ENCODE measurements around the gene PAWR.
A peak's percentile ranks its signal among the peaks of the same experiment; 100 is the strongest.

Gene PAWR

DNA sequence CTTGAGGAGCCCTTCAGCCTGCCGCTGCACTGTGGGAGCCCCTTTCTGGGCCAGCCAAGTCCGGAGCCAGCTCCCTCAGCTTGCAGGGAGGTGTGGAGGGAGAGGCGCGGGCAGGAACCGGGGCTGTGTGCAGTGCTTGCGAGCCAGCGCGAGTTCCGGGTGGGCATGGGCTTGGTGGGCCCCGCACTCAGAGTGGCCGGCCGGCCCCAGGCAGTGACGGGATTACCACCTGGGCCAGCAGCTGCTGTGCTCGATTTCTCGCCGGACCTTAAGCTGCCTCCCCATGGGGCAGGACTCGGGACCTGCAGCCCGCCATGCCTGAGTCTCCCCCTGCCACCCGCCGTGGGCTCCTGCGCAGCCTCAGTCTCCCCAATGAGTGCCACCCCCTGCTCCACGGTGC, 116.9 kb downstream of the PAWR start:
- no peak overlapping the region for H2AK5ac ChIP-seq (ENCODE audit: low read depth, low read length)
- H4K91ac ChIP-seq (ENCODE audit: low read depth, low read length, poor library complexity), result no peak overlapping the region
- H2BK12ac ChIP-seq (ENCODE audit: low read length), result no peak overlapping the region
- H3K14ac ChIP-seq (ENCODE audit: low read length), result no peak overlapping the region
- no peaks in the 10 kb centered on the region for H3K27me3 ChIP-seq (ENCODE audit: control insufficient read depth in 3 of 3, insufficient read depth in 3 of 3, low read depth in 1 of 3, low read length in 3 of 3)
- H3K36me3 ChIP-seq (replicated peaks in 1 of 2; ENCODE audit: control insufficient read depth in 2 of 2, insufficient read depth in 2 of 2, low read length in 2 of 2), result peaks cover 7 to 19% of the 10 kb centered on the region in 2 donors
- no peak overlapping the region for H3K4me3 ChIP-seq (ENCODE audit: low read length in 2 of 2)
- no peak for DNase-seq (ENCODE audit: low spot score)
- H2AFZ ChIP-seq (ENCODE audit: low read length), result no peak overlapping the region
- H3K4ac ChIP-seq (ENCODE audit: low read length), result no peak overlapping the region
- H3K79me1 ChIP-seq (ENCODE audit: low read depth, low read length), result no peaks in the 10 kb centered on the region
- H3K18ac ChIP-seq (ENCODE audit: low read length), result no peak overlapping the region
- no CpG with 5 or more reads among the region's 22 CpGs for WGBS, 2 donors (ENCODE audit: extremely low coverage in 2 of 2, insufficient read length in 2 of 2, insufficient replicate concordance in 1 of 2)
- no peak overlapping the region for H3K27ac ChIP-seq (replicated peaks; ENCODE audit: low read length)
- peak overlapping the region; percentile 44 for H3K9ac ChIP-seq (ENCODE audit: low read depth, low read length, poor library complexity)
- H3K4me2 ChIP-seq (ENCODE audit: insufficient read depth, low read length, poor library complexity, severe bottlenecking), result no peak overlapping the region
- no peak overlapping the region for H3K23ac ChIP-seq (ENCODE audit: low read depth, low read length, poor library complexity)
- no peak overlapping the region for H2BK15ac ChIP-seq (ENCODE audit: low read length)
- no peak overlapping the region for H2BK120ac ChIP-seq (ENCODE audit: low read depth, low read length)
- H4K8ac ChIP-seq (ENCODE audit: low read depth, low read length), result no peak overlapping the region
- no peak overlapping the region for H2BK5ac ChIP-seq (ENCODE audit: low read length)
- peaks cover 2 to 31% of the 10 kb centered on the region in 2 donors for H3K9me3 ChIP-seq (replicated peaks in 1 of 2; ENCODE audit: control insufficient read depth in 2 of 2, insufficient read depth in 1 of 2, low read depth in 1 of 2, low read length in 2 of 2)
- no peaks in the 10 kb centered on the region for H3K4me1 ChIP-seq (ENCODE audit: control insufficient read depth in 2 of 2, insufficient read depth in 1 of 2, low read depth in 1 of 2, low read length in 2 of 2)

DNA sequence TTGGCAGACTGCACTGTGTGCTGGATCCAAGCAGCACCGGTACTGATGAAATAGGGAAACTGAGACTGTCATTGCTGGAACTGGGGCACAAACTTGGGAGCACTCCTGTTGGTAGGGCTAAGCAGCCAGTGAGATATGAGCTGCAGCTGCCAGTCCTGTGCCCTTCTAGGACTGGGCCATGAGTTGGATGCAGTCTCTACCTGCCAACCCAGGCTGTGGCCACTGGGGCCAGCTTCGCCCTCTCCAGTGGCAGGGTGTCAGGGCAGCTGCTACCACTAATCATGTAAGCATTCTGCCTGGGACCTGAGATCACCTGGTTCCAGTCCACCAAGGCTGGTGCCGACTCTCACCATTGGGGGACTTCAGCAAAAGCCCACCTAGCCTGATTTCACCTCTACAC, 121.1 kb downstream of the PAWR start:
- H3K27me3 ChIP-seq (ENCODE audit: control insufficient read depth in 3 of 3, insufficient read depth in 3 of 3, low read depth in 1 of 3, low read length in 3 of 3), result no peaks in the 10 kb centered on the region
- no peak overlapping the region for H2AFZ ChIP-seq (ENCODE audit: low read length)
- H4K8ac ChIP-seq (ENCODE audit: low read depth, low read length), result no peak overlapping the region
- no peak overlapping the region for H3K4me3 ChIP-seq (ENCODE audit: low read length in 2 of 2)
- no peak overlapping the region for H2BK5ac ChIP-seq (ENCODE audit: low read length)
- no peak overlapping the region for H3K27ac ChIP-seq (replicated peaks; ENCODE audit: low read length)
- H2AK5ac ChIP-seq (ENCODE audit: low read depth, low read length), result no peak overlapping the region
- H3K4me1 ChIP-seq (ENCODE audit: control insufficient read depth in 2 of 2, insufficient read depth in 1 of 2, low read depth in 1 of 2, low read length in 2 of 2), result no peaks in the 10 kb centered on the region
- H4K91ac ChIP-seq (ENCODE audit: low read depth, low read length, poor library complexity), result no peak overlapping the region
- H3K79me1 ChIP-seq (ENCODE audit: low read depth, low read length), result peaks cover 1% of the 10 kb centered on the region
- H3K23ac ChIP-seq (ENCODE audit: low read depth, low read length, poor library complexity), result no peak overlapping the region
- no CpG with 5 or more reads among the region's 3 CpGs for WGBS, 2 donors (ENCODE audit: extremely low coverage in 2 of 2, insufficient read length in 2 of 2, insufficient replicate concordance in 1 of 2)
- H3K4ac ChIP-seq (ENCODE audit: low read length), result no peak overlapping the region
- no peak overlapping the region for H2BK15ac ChIP-seq (ENCODE audit: low read length)
- H3K14ac ChIP-seq (ENCODE audit: low read length), result no peak overlapping the region
- H2BK12ac ChIP-seq (ENCODE audit: low read length), result no peak overlapping the region
- no peak for DNase-seq (ENCODE audit: low spot score)
- H3K36me3 ChIP-seq (replicated peaks in 1 of 2; ENCODE audit: control insufficient read depth in 2 of 2, insufficient read depth in 2 of 2, low read length in 2 of 2), result peaks cover 15 to 28% of the 10 kb centered on the region in 2 donors
- H3K18ac ChIP-seq (ENCODE audit: low read length), result no peak overlapping the region
- no peak overlapping the region for H3K9ac ChIP-seq (ENCODE audit: low read depth, low read length, poor library complexity)
- H3K9me3 ChIP-seq (replicated peaks in 1 of 2; ENCODE audit: control insufficient read depth in 2 of 2, insufficient read depth in 1 of 2, low read depth in 1 of 2, low read length in 2 of 2), result peaks cover 5 to 29% of the 10 kb centered on the region in 2 donors
- H2BK120ac ChIP-seq (ENCODE audit: low read depth, low read length), result no peak overlapping the region
- no peak overlapping the region for H3K4me2 ChIP-seq (ENCODE audit: insufficient read depth, low read length, poor library complexity, severe bottlenecking)

DNA sequence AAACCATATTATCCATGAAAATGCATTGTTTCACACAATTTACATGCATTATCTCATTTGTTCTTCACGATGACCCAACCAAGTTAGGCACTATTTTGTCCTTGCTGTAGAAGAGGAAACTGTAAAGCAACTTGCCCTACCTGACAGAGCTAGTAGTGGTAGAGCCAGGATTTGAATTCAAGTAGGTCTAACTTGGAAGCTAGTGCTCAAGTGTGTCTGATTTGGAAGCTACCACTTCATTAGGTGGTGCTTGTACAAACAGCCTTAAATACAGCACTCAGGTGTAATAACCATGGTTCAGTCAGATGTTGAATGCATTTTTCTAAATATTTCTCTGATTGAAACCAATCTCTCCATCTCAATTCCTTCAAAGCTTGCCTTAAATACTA, 123.6 kb downstream of the PAWR start:
- H2BK12ac ChIP-seq (ENCODE audit: low read length), result no peak overlapping the region
- H3K14ac ChIP-seq (ENCODE audit: low read length), result no peak overlapping the region
- no peak overlapping the region for H2AFZ ChIP-seq (ENCODE audit: low read length)
- no peak overlapping the region for H2BK5ac ChIP-seq (ENCODE audit: low read length)
- peaks cover 1% of the 10 kb centered on the region for H3K79me1 ChIP-seq (ENCODE audit: low read depth, low read length)
- no peaks in the 10 kb centered on the region for H3K27me3 ChIP-seq (ENCODE audit: control insufficient read depth in 3 of 3, insufficient read depth in 3 of 3, low read depth in 1 of 3, low read length in 3 of 3)
- H2BK120ac ChIP-seq (ENCODE audit: low read depth, low read length), result no peak overlapping the region
- H3K4me1 ChIP-seq (ENCODE audit: control insufficient read depth in 2 of 2, insufficient read depth in 1 of 2, low read depth in 1 of 2, low read length in 2 of 2), result no peaks in the 10 kb centered on the region
- H4K91ac ChIP-seq (ENCODE audit: low read depth, low read length, poor library complexity), result no peak overlapping the region
- no peak overlapping the region for H3K27ac ChIP-seq (replicated peaks; ENCODE audit: low read length)
- no peak overlapping the region for H3K4me2 ChIP-seq (ENCODE audit: insufficient read depth, low read length, poor library complexity, severe bottlenecking)
- no peak overlapping the region for H4K8ac ChIP-seq (ENCODE audit: low read depth, low read length)
- DNase-seq (ENCODE audit: low spot score), result no peak
- peaks cover 6 to 33% of the 10 kb centered on the region in 2 donors for H3K9me3 ChIP-seq (replicated peaks in 1 of 2; ENCODE audit: control insufficient read depth in 2 of 2, insufficient read depth in 1 of 2, low read depth in 1 of 2, low read length in 2 of 2)
- no CpG with 5 or more reads among the region's 1 CpG for WGBS, 2 donors (ENCODE audit: extremely low coverage in 2 of 2, insufficient read length in 2 of 2, insufficient replicate concordance in 1 of 2)
- H3K4me3 ChIP-seq (ENCODE audit: low read length in 2 of 2), result no peak overlapping the region
- H3K4ac ChIP-seq (ENCODE audit: low read length), result no peak overlapping the region
- H2BK15ac ChIP-seq (ENCODE audit: low read length), result no peak overlapping the region
- H3K36me3 ChIP-seq (replicated peaks in 1 of 2; ENCODE audit: control insufficient read depth in 2 of 2, insufficient read depth in 2 of 2, low read length in 2 of 2), result peaks cover 19 to 31% of the 10 kb centered on the region in 2 donors
- no peak overlapping the region for H2AK5ac ChIP-seq (ENCODE audit: low read depth, low read length)
- no peak overlapping the region for H3K18ac ChIP-seq (ENCODE audit: low read length)
- no peak overlapping the region for H3K9ac ChIP-seq (ENCODE audit: low read depth, low read length, poor library complexity)
- H3K23ac ChIP-seq (ENCODE audit: low read depth, low read length, poor library complexity), result no peak overlapping the region

DNA sequence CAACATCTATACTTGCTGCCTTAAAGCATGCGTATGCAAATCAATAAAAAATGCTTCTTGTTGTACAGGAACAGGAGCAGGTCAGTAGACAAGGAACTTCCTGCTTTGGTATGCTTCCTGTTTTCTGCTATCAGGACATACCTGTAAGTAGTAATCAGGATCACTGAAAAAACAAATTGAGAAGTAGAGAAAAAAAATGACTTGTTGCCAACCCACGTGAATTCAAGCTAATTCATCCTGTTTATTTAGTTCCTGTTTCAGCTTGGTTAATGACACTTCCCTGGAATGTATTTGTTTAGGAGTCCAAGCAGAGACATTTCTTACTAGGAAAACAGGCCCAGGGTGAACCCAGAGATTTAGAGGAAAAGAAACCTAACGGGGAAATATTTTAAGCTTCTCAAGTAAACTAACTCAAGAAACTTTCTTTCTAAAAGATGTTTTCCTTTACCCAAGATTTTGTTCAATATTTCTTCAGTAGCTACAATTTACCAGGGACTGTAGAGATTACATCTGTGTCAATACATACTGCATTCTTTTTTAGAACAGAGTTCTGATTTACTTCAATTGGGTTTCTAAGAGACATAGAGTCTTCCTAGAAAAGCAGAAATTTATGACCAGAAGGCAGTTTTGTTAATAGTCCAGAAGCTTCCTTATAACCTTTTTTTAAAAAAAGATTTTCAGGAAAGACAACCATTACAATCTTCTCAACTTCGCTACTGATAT, 124.2 kb downstream of the PAWR start:
- Histone ChIP-seq H3K18ac (ENCODE audit: low read length) (no peak overlapping the region), H2BK12ac (ENCODE audit: low read length) (no peak overlapping the region), H3K4me1 (ENCODE audit: control insufficient read depth in 2 of 2, insufficient read depth in 1 of 2, low read depth in 1 of 2, low read length in 2 of 2) (no peaks in the 10 kb centered on the region), H3K23ac (ENCODE audit: low read depth, low read length, poor library complexity) (no peak overlapping the region), H3K9ac (ENCODE audit: low read depth, low read length, poor library complexity) (no peak overlapping the region), H3K4me3 (ENCODE audit: low read length in 2 of 2) (no peak overlapping the region), H3K27ac (replicated peaks; ENCODE audit: low read length) (no peak overlapping the region), H2BK15ac (ENCODE audit: low read length) (no peak overlapping the region), H4K8ac (ENCODE audit: low read depth, low read length) (no peak overlapping the region), H3K79me1 (ENCODE audit: low read depth, low read length) (peaks cover 1% of the 10 kb centered on the region), H3K4me2 (ENCODE audit: insufficient read depth, low read length, poor library complexity, severe bottlenecking) (no peak overlapping the region), H2BK120ac (ENCODE audit: low read depth, low read length) (no peak overlapping the region), H3K36me3 (replicated peaks in 1 of 2; ENCODE audit: control insufficient read depth in 2 of 2, insufficient read depth in 2 of 2, low read length in 2 of 2) (peaks cover 19 to 31% of the 10 kb centered on the region in 2 donors), H3K14ac (ENCODE audit: low read length) (no peak overlapping the region), H3K9me3 (replicated peaks in 1 of 2; ENCODE audit: control insufficient read depth in 2 of 2, insufficient read depth in 1 of 2, low read depth in 1 of 2, low read length in 2 of 2) (peaks cover 8 to 35% of the 10 kb centered on the region in 2 donors), H3K4ac (ENCODE audit: low read length) (no peak overlapping the region), H3K27me3 (ENCODE audit: control insufficient read depth in 3 of 3, insufficient read depth in 3 of 3, low read depth in 1 of 3, low read length in 3 of 3) (no peaks in the 10 kb centered on the region), H2BK5ac (ENCODE audit: low read length) (no peak overlapping the region), H2AK5ac (ENCODE audit: low read depth, low read length) (no peak overlapping the region), H2AFZ (ENCODE audit: low read length) (no peak overlapping the region), H4K91ac (ENCODE audit: low read depth, low read length, poor library complexity) (no peak overlapping the region)
- no peak for DNase-seq (ENCODE audit: low spot score)
- no CpG with 5 or more reads among the region's 4 CpGs for WGBS, 2 donors (ENCODE audit: extremely low coverage in 2 of 2, insufficient read length in 2 of 2, insufficient replicate concordance in 1 of 2)
